Parathyroid adenoma (tissue), 2 donors: Measurements from ENCODE around the gene GAK.

ENCODE experiments used
- H2AFZ ChIP-seq: fragments of 300-600 bp; sonication (generic); one replicate; pipeline ENCODE4 v1.7.0; 2017; ENCODE audit warnings: antibody characterized with exemption, mild to moderate bottlenecking
- H3K27ac ChIP-seq: fragments of 300-600 bp; sonication (generic); one replicate; pipeline ENCODE4 v1.7.0; 2017
- H3K27me3 ChIP-seq: fragments of 300-600 bp; sonication (generic); one replicate; pipeline ENCODE4 v1.7.0; 2017; ENCODE audit warnings: low read length; ENCODE audit not compliant: control insufficient read depth, insufficient read depth
- H3K36me3 ChIP-seq: fragments of 300-600 bp; sonication (generic); one replicate; pipeline ENCODE4 v1.7.0; 2017; ENCODE audit warnings: low read length; ENCODE audit not compliant: control insufficient read depth, insufficient read depth
- H3K4me1 ChIP-seq: fragments of 300-600 bp; sonication (generic); one replicate; pipeline ENCODE4 v1.7.0; 2017; ENCODE audit warnings: control low read depth
- H3K4me2 ChIP-seq: fragments of 300-600 bp; sonication (generic); one replicate; pipeline ENCODE4 v1.7.0; 2017; ENCODE audit warnings: low read length
- H3K4me3 ChIP-seq: fragments of 300-600 bp; sonication (generic); one replicate; pipeline ENCODE4 v1.7.0; 2017; ENCODE audit warnings: low read depth, low read length
- H3K79me2 ChIP-seq: fragments of 300-600 bp; sonication (generic); one replicate; pipeline ENCODE4 v1.7.0; 2017; ENCODE audit warnings: control low read depth
- H3K9ac ChIP-seq: fragments of 300-600 bp; sonication (generic); one replicate; pipeline ENCODE4 v1.7.0; 2017; ENCODE audit warnings: mild to moderate bottlenecking
- H3K9me3 ChIP-seq: fragments of 300-600 bp; sonication (generic); one replicate; pipeline ENCODE4 v1.7.0; 2017; ENCODE audit warnings: low read length; ENCODE audit not compliant: control insufficient read depth
- CTCF ChIP-seq: fragments of 300-600 bp; sonication (generic); IDR thresholded peaks from one replicate; pipeline ENCODE4 v1.7.0; 2017; ENCODE audit warnings: antibody characterized with exemption, mild to moderate bottlenecking
- donor health status: primary hyperparathyroidism.

Gene GAK

GRCh38 chr4:853416-853781 lies 78.7 kb downstream of the GAK start:
- TF ChIP-seq CTCF, result no peak
- H2AFZ ChIP-seq, result no peak overlapping the region
- no peaks in the 10 kb centered on the region for H3K79me2 ChIP-seq
- H3K4me1 ChIP-seq, result no peaks in the 10 kb centered on the region
- no peaks in the 10 kb centered on the region for H3K36me3 ChIP-seq
- H3K9ac ChIP-seq, result no peak overlapping the region
- H3K27ac ChIP-seq, result no peak overlapping the region
- no peaks in the 10 kb centered on the region for H3K27me3 ChIP-seq
- no peak overlapping the region for H3K4me2 ChIP-seq
- no peaks in the 10 kb centered on the region for H3K9me3 ChIP-seq
- H3K4me3 ChIP-seq, result no peak overlapping the region

- no peak for TF ChIP-seq CTCF
- H3K27me3 ChIP-seq, result no peaks in the 10 kb centered on the region
- no peaks in the 10 kb centered on the region for H3K4me1 ChIP-seq
- H2AFZ ChIP-seq, result no peak overlapping the region
- no peak overlapping the region for H3K4me2 ChIP-seq
- H3K36me3 ChIP-seq, result no peaks in the 10 kb centered on the region
- H3K4me3 ChIP-seq, result no peak overlapping the region
- no peak overlapping the region for H3K9ac ChIP-seq
- no peak overlapping the region for H3K27ac ChIP-seq
- H3K9me3 ChIP-seq, result no peaks in the 10 kb centered on the region
- H3K79me2 ChIP-seq, result no peaks in the 10 kb centered on the region
Measured at GRCh38 chr4:851701-852430, 80.2 kb downstream of the GAK start.

- Histone ChIP-seq H3K27me3 (no peaks in the 10 kb centered on the region), H3K4me3 (no peak overlapping the region), H3K79me2 (no peaks in the 10 kb centered on the region), H3K27ac (no peak overlapping the region), H2AFZ (no peak overlapping the region), H3K9me3 (no peaks in the 10 kb centered on the region), H3K4me1 (no peaks in the 10 kb centered on the region), H3K9ac (no peak overlapping the region), H3K4me2 (no peak overlapping the region), H3K36me3 (no peaks in the 10 kb centered on the region)
- TF ChIP-seq CTCF, result no peak
Measured at GRCh38 chr4:850323-850945, 81.7 kb downstream of the GAK start.

- no peak overlapping the region for H3K4me2 ChIP-seq
Measured at GRCh38 chr4:849478-850175, 82.5 kb downstream of the GAK start.

More at GRCh38 chr4:849478-850175, 82.5 kb downstream of the GAK start:
- H3K36me3 ChIP-seq, result no peaks in the 10 kb centered on the region
- H3K27ac ChIP-seq, result no peak overlapping the region
- no peak for TF ChIP-seq CTCF
- no peaks in the 10 kb centered on the region for H3K4me1 ChIP-seq
- H3K9ac ChIP-seq, result no peak overlapping the region
- H3K9me3 ChIP-seq, result no peaks in the 10 kb centered on the region
- H3K79me2 ChIP-seq, result no peaks in the 10 kb centered on the region
- no peak overlapping the region for H2AFZ ChIP-seq
- H3K4me3 ChIP-seq, result no peak overlapping the region
- no peaks in the 10 kb centered on the region for H3K27me3 ChIP-seq
